ENCODE results near the gene EPHB1.

DNA sequence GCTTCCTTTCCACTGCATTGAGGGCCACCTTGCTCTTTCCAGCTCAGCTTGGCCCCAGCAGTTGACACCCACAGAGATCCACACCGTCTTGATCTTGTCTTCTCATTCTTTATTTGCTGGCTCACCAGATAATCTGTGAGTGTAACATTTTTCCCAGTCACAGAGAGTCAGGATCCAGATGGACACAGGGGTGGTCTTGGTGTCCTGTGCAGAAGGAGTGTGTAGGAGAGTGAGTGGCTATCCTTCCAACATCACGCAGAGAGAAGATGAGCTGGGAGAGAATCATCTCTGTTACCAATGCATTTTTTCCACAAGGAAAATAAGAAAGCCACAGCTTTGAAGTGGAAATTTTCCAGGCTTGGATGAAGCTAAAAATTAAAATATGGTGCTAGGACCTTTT lies 100.1 kb downstream of the EPHB1 start:
- TF ChIP-seq, protein P1, sequence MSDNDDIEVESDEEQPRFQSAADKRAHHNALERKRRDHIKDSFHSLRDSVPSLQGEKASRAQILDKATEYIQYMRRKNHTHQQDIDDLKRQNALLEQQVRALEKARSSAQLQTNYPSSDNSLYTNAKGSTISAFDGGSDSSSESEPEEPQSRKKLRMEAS (IDR thresholded peaks at IDR 0.05), result no peak
- TF ChIP-seq SP1 (IDR thresholded peaks at IDR 0.05), result no peak
- TF ChIP-seq, protein P2, sequence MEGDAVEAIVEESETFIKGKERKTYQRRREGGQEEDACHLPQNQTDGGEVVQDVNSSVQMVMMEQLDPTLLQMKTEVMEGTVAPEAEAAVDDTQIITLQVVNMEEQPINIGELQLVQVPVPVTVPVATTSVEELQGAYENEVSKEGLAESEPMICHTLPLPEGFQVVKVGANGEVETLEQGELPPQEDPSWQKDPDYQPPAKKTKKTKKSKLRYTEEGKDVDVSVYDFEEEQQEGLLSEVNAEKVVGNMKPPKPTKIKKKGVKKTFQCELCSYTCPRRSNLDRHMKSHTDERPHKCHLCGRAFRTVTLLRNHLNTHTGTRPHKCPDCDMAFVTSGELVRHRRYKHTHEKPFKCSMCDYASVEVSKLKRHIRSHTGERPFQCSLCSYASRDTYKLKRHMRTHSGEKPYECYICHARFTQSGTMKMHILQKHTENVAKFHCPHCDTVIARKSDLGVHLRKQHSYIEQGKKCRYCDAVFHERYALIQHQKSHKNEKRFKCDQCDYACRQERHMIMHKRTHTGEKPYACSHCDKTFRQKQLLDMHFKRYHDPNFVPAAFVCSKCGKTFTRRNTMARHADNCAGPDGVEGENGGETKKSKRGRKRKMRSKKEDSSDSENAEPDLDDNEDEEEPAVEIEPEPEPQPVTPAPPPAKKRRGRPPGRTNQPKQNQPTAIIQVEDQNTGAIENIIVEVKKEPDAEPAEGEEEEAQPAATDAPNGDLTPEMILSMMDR (IDR thresholded peaks at IDR 0.05; ENCODE audit: low read depth, low read length, missing input control), result no peak
- TF ChIP-seq, protein P3, sequence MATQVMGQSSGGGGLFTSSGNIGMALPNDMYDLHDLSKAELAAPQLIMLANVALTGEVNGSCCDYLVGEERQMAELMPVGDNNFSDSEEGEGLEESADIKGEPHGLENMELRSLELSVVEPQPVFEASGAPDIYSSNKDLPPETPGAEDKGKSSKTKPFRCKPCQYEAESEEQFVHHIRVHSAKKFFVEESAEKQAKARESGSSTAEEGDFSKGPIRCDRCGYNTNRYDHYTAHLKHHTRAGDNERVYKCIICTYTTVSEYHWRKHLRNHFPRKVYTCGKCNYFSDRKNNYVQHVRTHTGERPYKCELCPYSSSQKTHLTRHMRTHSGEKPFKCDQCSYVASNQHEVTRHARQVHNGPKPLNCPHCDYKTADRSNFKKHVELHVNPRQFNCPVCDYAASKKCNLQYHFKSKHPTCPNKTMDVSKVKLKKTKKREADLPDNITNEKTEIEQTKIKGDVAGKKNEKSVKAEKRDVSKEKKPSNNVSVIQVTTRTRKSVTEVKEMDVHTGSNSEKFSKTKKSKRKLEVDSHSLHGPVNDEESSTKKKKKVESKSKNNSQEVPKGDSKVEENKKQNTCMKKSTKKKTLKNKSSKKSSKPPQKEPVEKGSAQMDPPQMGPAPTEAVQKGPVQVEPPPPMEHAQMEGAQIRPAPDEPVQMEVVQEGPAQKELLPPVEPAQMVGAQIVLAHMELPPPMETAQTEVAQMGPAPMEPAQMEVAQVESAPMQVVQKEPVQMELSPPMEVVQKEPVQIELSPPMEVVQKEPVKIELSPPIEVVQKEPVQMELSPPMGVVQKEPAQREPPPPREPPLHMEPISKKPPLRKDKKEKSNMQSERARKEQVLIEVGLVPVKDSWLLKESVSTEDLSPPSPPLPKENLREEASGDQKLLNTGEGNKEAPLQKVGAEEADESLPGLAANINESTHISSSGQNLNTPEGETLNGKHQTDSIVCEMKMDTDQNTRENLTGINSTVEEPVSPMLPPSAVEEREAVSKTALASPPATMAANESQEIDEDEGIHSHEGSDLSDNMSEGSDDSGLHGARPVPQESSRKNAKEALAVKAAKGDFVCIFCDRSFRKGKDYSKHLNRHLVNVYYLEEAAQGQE (IDR thresholded peaks at IDR 0.05), result no peak
- TF ChIP-seq RXRA (IDR thresholded peaks at IDR 0.05), result no peak
